Left ventricle myocardium inferior (tissue), 1 donor: ENCODE results near the gene IMPA2. TPM values are rescaled to one million over a fixed set of nuclear protein-coding genes. Genes with fewer than 3 reads are reported as not detected.

Experiments used
- DNase-seq: peaks from one replicate; pipeline ENCODE4 v3.0.0-alpha.2; 2020
- H3K27ac ChIP-seq: fragments of 200-600 bp; replicated peaks from 2 replicates; pipeline ENCODE4 v1.8.0; 2021
- H3K27me3 ChIP-seq: fragments of 200-600 bp; 2 replicates; pipeline ENCODE4 v1.8.0; 2021; ENCODE audit warnings: low read depth
- H3K36me3 ChIP-seq: fragments of 200-600 bp; 2 replicates; pipeline ENCODE4 v1.8.0; 2021
- H3K4me1 ChIP-seq: fragments of 200-600 bp; 2 replicates; pipeline ENCODE4 v1.8.0; 2021
- H3K4me3 ChIP-seq: fragments of 200-600 bp; 2 replicates; pipeline ENCODE4 v1.8.0; 2021; ENCODE audit warnings: mild to moderate bottlenecking, moderate library complexity
- H3K9me3 ChIP-seq: fragments of 200-600 bp; replicated peaks from 2 replicates; pipeline ENCODE4 v1.8.0; 2021
- intact Hi-C: fragments of 100-400 bp; cut with micrococcal nuclease; formaldehyde crosslinking; loops from one replicate; pipeline ENCODE4 v1.11.0; 2022
- total RNA-seq: library from RNA; stranded (reverse); fragmentation: NEBNext Ultra II Directional; extraction: Animal tissue kit (Norgen Biotek cat#: 25700); gene quantifications from one replicate; pipeline ENCODE4 v1.2.1, GENCODE V29; 2021
- TF ChIP-seq, protein P1 (sequence below): fragments of 200-600 bp; IDR thresholded peaks from 2 replicates; pipeline ENCODE4 v1.8.0; 2021; ENCODE audit warnings: antibody characterized with exemption, mild to moderate bottlenecking, borderline replicate concordance
- donor health status: DM: no; HTN: yes; CAD: no; lungs with severe emphysema.

The IMPA2 gene
- total RNA-seq, 1 donor from 2014 or later = 51.5 TPM

DNA sequence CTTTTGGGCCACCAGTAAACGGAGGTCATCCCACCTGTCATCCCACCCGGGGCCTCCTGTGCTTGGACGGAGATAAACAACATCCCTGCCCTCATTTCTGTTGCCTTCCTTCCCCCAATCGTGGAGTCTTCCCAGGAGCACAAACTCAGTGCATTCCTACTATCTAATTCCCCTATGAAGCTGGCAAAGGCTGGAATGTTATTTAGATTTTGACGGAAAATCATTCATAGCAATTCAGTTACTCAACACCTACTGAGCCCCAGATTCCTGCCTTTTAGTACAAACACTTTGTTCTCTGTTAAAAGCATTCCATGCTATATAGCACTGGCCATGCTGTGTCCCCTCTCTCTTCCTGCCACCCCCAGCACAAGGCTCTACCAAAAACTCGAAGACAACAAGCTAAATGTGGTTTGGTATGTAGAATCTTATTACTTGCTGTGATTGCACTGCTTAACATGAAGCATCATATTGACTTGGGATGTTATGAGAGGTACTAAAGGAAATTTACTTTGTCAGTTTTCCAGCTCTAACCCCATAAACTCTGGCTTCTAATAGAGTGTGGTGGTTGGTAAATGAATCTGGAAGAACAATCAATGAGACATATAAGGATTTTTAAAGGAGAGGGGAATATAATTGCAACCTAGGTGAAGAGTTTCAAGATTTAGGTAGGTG, 32.3 kb upstream of the IMPA2 start:
- Histone ChIP-seq H3K4me3 (no peak overlapping the region), H3K4me1 (peaks cover 23% of the 10 kb centered on the region), H3K9me3 (no peaks in the 10 kb centered on the region), H3K36me3 (no peaks in the 10 kb centered on the region), H3K27me3 (no peaks in the 10 kb centered on the region), H3K27ac (peak overlapping the region; percentile 98)
- TF ChIP-seq, protein P1, sequence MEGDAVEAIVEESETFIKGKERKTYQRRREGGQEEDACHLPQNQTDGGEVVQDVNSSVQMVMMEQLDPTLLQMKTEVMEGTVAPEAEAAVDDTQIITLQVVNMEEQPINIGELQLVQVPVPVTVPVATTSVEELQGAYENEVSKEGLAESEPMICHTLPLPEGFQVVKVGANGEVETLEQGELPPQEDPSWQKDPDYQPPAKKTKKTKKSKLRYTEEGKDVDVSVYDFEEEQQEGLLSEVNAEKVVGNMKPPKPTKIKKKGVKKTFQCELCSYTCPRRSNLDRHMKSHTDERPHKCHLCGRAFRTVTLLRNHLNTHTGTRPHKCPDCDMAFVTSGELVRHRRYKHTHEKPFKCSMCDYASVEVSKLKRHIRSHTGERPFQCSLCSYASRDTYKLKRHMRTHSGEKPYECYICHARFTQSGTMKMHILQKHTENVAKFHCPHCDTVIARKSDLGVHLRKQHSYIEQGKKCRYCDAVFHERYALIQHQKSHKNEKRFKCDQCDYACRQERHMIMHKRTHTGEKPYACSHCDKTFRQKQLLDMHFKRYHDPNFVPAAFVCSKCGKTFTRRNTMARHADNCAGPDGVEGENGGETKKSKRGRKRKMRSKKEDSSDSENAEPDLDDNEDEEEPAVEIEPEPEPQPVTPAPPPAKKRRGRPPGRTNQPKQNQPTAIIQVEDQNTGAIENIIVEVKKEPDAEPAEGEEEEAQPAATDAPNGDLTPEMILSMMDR = no peak
- intact Hi-C loops = no loop called here
- no peak for DNase-seq

DNA sequence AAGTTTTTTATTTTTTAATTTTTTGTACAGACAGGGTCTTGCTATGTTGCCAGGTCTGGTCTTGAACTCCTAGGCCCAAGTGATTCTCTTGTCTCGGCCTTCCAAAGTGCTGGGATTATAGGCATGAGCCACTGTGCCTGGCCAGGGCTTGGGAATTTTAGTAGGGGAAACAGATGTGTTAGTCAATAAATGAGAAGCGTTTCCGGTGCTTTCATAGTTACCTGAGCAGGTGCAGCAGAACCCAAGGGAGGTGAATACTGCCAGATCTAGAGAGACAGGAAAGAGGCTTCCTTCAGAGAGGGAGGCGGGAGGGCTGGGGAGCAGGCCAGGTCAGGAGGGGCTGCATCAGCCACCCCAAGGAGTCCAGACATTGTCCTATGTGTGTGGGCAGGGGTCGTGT, 30.5 kb upstream of the IMPA2 start:
- TF ChIP-seq, protein P1 = no peak
- Histone ChIP-seq H3K4me1 (peaks cover 22% of the 10 kb centered on the region), H3K9me3 (no peaks in the 10 kb centered on the region), H3K36me3 (no peaks in the 10 kb centered on the region), H3K27ac (no peak overlapping the region), H3K4me3 (no peak overlapping the region), H3K27me3 (no peaks in the 10 kb centered on the region)
- intact Hi-C loops = no loop called here
- no peak for DNase-seq

DNA sequence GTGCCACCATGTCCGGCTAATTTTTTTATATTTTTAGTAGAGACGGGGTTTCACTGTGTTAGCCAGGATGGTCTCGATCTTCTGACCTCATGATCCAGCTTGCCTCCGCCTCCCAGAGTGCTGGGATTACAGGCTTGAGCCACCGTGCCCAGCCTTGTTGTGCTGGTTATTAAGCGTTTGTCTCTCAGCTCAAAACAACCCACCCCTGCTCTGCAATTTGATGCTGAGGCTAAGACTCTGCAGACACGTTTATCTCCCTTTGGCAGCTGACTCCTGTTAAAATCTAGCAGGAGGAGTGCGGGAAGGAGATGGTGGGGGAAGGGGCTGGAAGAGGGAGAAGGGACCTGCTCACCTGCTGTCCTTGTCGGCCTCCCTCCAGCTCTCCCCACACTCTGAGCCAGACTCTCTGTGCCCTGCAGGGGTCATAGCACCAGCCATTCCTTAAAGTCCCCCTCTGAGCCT, 29.9 kb upstream of the IMPA2 start:
- H3K4me1 ChIP-seq = peaks cover 16% of the 10 kb centered on the region

DNA sequence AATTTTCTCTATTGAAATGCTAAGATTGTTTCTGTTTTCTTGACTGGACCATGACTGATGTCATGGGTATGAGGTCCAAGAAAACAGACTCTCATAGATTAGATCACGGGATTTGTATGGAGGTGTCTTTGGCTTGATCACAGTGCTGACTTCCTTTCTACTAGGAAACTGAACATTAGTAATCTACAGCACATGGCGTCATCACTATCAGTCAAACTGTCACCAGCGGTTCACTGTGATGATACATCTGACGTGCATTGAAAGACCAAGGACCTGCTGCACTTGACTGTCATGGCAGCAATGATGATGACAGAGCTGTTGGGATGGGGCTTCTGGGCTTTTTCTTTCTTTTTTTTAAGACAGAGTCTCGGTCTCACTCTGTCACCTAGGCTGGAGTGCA, 28.2 kb upstream of the IMPA2 start:
- Histone ChIP-seq H3K4me1 (peaks cover 3% of the 10 kb centered on the region), H3K36me3 (no peaks in the 10 kb centered on the region), H3K4me3 (no peak overlapping the region), H3K27ac (no peak overlapping the region), H3K27me3 (no peaks in the 10 kb centered on the region), H3K9me3 (peaks cover 13% of the 10 kb centered on the region)
- TF ChIP-seq, protein P1 = no peak
- DNase-seq = no peak
- intact Hi-C loops = no loop called here

More for the DNA sequence above, 29.9 kb upstream of the IMPA2 start:
- no peak for DNase-seq
- Histone ChIP-seq H3K36me3 (no peaks in the 10 kb centered on the region), H3K27me3 (no peaks in the 10 kb centered on the region), H3K4me3 (no peak overlapping the region), H3K27ac (no peak overlapping the region), H3K9me3 (peaks cover under 1% of the 10 kb centered on the region)
- TF ChIP-seq, protein P1 = no peak
- intact Hi-C loops = no loop called here

DNA sequence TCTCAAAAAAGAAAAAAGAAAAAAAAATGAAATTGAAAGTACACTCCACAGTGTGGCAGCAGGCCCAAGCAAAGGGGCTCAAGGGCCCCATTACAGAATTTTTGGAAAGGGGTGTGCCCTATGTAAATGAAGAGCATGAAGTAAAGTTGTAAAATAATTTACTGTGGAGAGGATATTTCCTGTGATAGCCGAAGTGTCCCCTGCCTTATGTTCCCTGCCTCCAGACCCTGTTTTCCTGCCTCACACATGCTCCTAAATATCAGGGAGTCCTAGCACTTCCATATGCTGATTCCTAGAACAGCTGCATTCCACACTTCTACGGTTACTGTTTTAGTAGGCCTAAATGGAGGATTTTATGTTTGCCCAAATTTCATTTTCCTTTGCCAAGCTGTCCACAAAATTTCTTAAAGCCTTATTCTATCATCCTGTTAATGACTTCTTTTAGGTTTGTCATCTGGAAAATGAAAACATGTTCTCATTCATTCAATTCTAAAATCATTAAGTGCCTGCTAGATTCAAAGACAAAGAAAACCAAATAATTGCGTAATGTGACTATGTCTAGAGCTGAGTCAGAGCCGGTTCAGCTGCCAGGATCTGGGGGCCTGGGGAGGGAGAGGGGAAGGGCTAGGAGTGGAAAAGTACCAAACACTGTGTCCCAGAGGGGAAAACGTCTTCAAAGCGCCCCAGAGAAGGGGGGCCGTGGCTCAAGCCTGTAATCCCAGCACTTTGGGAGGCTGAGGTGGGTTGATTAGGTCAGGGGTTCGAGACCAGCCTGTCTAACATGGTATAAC, 25.9 kb upstream of the IMPA2 start:
- no peaks in the 10 kb centered on the region for H3K4me1 ChIP-seq
- TF ChIP-seq, protein P1 = no peak
- H3K9me3 ChIP-seq = peaks cover 13% of the 10 kb centered on the region
- intact Hi-C loops = no loop called here
- no peak overlapping the region for H3K27ac ChIP-seq
- no peaks in the 10 kb centered on the region for H3K27me3 ChIP-seq
- DNase-seq = no peak
- H3K36me3 ChIP-seq = no peaks in the 10 kb centered on the region
- no peak overlapping the region for H3K4me3 ChIP-seq
